NCI-H748 (cell line): ENCODE results near the gene ACTL6B.
A peak's percentile ranks its signal among the peaks of the same experiment; 100 is the strongest.

Experiments used
- DNase-seq: peaks from one replicate; lab custom pipeline; 2025; ENCODE audit not compliant: unreplicated experiment; lab: John Stamatoyannopoulos, UW

The ACTL6B gene

DNA sequence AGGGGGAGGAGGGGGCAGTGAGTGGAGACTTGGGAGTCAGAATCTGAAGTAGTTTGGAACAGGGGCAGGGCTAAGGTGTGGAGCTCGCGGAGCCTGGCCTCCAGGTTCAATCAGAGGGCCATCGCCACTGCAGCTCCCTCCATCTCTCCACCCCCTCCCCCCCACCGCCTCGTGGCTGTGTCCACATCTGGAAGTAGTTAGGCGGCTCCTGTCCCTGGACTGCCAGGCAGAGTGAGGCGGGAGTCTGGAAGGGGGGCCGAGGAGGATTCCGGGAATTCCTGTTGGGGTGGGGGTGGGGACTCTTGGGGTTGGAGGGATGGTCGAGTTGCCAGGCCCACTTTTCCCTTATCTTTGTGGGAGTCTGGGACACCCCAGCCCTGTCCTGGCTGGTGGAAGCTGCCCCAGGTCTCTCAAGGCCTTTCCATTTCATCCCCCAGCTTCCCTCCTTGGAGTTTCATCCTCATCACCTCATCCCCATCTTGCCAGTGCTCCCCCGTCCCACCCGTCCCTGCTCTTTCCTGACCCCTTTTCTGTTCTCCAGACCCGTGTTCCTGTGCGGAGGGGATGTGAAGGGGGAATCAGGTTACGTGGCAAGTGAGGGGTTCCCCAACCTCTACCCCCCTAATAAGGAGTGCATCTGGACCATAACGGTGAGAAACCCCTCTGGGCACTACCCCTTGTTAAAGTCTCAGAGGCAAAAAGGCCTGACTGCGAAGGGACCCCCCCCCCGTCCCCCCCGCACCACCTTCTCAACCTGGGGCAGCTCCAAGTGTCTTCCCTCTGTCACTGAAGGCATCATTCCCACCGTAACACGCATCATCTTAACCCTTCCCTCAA is 53.1 kb downstream of the ACTL6B start:
- peak; percentile 19 for DNase-seq

DNA sequence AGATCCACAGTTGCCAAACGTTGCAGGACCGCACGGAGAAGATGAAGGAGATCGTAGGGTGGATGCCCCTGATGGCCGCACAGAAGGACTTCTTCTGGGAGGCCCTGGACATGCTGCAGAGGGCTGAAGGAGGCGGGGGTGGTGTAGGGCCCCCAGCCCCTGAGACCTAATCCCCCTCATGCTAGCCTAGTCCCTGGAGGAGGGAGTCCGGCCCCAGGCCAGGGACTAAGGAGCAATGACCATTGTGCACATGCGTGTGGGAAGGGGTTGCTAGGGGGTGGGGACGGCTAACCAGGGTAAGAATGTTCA is 55.6 kb downstream of the ACTL6B start:
- no peak for DNase-seq

DNA sequence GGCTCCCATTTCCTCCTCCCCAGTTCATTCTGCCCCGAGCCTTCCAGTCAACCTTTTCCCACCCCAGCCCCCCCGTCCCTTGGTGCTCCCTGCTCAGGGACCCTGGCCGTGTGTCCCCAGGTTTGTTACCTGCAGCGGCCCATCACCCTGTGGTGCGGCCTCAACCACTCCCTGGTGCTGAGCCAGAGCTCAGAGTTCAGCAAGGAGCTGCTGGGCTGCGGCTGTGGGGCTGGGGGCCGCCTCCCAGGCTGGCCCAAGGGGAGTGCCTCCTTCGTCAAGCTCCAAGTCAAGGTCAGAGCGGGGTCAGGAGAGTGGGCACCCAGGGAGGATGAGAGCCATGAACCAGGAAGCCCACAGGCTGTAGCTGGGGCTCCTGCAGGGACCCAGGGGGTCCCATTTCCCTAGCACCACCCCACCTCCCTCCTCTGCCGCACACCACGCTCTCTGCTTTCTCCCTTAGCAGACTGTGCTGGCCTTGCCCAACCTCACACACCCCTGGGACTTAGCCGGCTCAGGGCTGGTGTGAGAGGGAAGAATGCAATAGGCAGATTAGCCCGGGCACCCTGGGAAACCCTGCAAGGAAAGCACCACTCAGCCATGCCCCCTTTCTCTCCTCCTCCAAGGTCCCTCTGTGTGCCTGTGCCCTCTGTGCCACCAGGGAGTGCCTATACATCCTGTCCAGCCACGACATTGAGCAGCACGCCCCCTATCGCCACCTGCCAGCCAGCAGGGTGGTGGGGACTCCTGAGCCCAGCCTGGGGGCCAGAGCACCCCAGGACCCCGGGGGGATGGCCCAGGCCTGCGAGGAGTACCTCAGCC is 56.1 kb downstream of the ACTL6B start:
- no peak for DNase-seq

DNA sequence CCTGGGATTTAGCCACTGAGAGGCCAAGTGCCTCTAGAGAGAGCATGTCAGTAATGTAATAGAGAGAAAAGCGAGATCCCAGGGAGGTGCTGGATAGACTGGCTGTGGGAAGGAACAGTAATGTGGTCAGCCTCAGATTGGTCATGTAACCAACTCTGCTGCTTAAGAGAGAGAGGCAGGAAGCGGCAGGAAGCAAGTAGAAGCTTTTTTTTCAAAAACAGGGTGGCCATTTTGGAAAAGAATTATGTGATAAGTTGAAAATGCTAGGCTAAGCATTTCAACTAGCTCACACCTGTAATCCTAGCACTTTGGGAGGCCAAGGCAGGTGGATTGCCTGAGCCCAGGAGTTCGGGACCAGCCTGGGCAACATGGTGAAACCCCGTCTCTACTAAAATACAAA is 57.8 kb downstream of the ACTL6B start:
- no peak for DNase-seq

DNA sequence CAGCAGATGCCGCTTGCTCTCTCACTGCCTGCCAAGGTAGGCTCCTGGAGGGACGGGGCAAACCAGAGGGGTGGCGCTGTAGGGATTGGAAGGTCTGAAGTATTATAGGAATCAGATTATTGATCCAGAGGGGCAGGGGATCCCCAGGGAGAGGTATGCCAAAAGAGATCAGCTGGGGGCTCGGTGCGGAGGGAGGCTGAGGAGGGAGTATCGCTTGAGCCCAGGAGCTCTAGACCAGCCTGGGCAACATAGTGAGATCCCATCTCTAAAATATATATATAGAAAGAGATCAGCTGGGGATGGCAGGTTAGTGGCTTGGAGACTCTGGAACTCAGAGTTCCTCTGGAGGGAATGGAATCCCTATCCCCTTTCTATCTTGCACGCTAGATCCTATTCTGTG is 61.1 kb downstream of the ACTL6B start:
- no peak for DNase-seq
